Chondrocyte (in vitro differentiated cells): ENCODE results near the gene CTNNA1. TPM values are rescaled to one million over a fixed set of nuclear protein-coding genes. Genes with fewer than 3 reads are reported as not detected.
"Not testable (repeated sequence)": the region's sequence is repeated elsewhere in the genome, so short reads cannot be mapped to it uniquely, and the experiment has no call there.

ENCODE experiments used
- DNase-seq: peaks from one replicate; pipeline ENCODE4 v3.0.0; 2021; ENCODE audit warnings: mixed read lengths, low spot score
- H3K27ac Mint-ChIP-seq: one replicate; pipeline ENCODE4 v1.8.0; 2021; ENCODE audit warnings: mild to moderate bottlenecking, moderate library complexity, mixed read lengths; ENCODE audit not compliant: unreplicated experiment
- H3K27me3 Mint-ChIP-seq: 2 replicates; pipeline ENCODE4 v1.8.0; 2021; ENCODE audit warnings: low read depth, mixed read lengths
- H3K36me3 Mint-ChIP-seq: 2 replicates; pipeline ENCODE4 v1.8.0; 2021; ENCODE audit warnings: low read depth, mixed read lengths
- H3K4me1 Mint-ChIP-seq: 2 replicates; pipeline ENCODE4 v1.8.0; 2021; ENCODE audit warnings: low read depth, mild to moderate bottlenecking, mixed read lengths
- H3K4me3 Mint-ChIP-seq: one replicate; pipeline ENCODE4 v1.8.0; 2021; ENCODE audit warnings: mild to moderate bottlenecking, moderate library complexity, mixed read lengths; ENCODE audit not compliant: unreplicated experiment
- H3K9me3 Mint-ChIP-seq: 2 replicates; pipeline ENCODE4 v1.8.0; 2021; ENCODE audit warnings: low read depth, mixed read lengths
- total RNA-seq: library from RNA; stranded (reverse); gene quantifications from 3 replicates; pipeline ENCODE4 v1.2.1, GENCODE V29; 2021
- TF ChIP-seq, protein P1 (sequence below): fragments of 200-600 bp; sonication (generic); IDR thresholded peaks from 2 replicates; pipeline ENCODE4 v1.5.0; 2021; ENCODE audit warnings: antibody characterized with exemption, mild to moderate bottlenecking, moderate library complexity

The CTNNA1 gene
- total RNA-seq, 1 donor from 2014 or later: 397 TPM

DNA sequence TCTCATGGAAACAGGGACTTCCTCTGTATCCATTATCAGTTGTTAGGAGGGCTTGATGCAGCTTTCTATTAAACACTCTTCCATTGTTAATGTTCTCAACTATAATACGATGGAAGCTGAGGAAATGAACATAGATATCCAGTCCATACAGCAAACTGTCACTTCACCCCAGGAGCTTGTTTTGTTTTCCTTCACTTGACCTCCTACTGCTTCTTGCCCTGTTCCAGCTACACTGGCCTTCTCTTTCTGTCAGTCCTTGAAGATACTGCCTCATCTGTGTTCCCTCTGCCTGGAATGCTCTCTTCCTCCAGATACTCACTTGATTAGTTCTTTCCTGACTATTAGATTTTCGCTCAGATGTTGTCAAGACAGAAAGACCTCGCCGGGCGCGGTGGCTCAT lies 17.1 kb downstream of the CTNNA1 start:
- peak overlapping the region; percentile 4 for H3K27ac Mint-ChIP-seq

DNA sequence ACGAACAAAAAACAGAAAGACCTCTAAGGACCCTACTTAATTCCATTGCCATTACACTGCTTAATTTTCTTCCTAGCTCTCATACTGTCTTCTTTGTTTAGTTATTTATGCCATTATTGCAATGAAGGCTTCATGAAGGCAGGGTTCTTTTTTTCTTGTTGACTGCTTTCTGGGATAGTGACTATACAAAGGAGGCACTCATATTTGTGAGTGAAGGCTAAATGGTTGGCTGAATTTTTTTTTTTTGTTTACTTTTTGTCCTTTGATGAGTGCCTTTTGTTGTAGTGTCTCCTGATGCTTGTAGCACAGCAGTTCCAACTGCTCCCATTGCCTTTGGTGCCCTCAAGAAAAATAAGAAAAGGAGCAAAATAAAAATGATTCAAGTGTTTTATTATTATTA lies 17.8 kb downstream of the CTNNA1 start:
- Mint-ChIP-seq H3K4me1 (peaks cover 64% of the 10 kb centered on the region), H3K27me3 (no peaks in the 10 kb centered on the region), H3K27ac (no peak overlapping the region), H3K9me3 (no peaks in the 10 kb centered on the region), H3K4me3 (no peak overlapping the region), H3K36me3 (no peaks in the 10 kb centered on the region)
- no peak for DNase-seq
- TF ChIP-seq, protein P1, sequence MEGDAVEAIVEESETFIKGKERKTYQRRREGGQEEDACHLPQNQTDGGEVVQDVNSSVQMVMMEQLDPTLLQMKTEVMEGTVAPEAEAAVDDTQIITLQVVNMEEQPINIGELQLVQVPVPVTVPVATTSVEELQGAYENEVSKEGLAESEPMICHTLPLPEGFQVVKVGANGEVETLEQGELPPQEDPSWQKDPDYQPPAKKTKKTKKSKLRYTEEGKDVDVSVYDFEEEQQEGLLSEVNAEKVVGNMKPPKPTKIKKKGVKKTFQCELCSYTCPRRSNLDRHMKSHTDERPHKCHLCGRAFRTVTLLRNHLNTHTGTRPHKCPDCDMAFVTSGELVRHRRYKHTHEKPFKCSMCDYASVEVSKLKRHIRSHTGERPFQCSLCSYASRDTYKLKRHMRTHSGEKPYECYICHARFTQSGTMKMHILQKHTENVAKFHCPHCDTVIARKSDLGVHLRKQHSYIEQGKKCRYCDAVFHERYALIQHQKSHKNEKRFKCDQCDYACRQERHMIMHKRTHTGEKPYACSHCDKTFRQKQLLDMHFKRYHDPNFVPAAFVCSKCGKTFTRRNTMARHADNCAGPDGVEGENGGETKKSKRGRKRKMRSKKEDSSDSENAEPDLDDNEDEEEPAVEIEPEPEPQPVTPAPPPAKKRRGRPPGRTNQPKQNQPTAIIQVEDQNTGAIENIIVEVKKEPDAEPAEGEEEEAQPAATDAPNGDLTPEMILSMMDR: no peak

More for the DNA sequence above, 17.1 kb downstream of the CTNNA1 start:
- H3K27me3 Mint-ChIP-seq: no peaks in the 10 kb centered on the region
- no peak for DNase-seq
- H3K4me3 Mint-ChIP-seq: no peak overlapping the region
- no peaks in the 10 kb centered on the region for H3K36me3 Mint-ChIP-seq
- peaks cover 65% of the 10 kb centered on the region for H3K4me1 Mint-ChIP-seq
- no peaks in the 10 kb centered on the region for H3K9me3 Mint-ChIP-seq
- TF ChIP-seq, protein P1: no peak

DNA sequence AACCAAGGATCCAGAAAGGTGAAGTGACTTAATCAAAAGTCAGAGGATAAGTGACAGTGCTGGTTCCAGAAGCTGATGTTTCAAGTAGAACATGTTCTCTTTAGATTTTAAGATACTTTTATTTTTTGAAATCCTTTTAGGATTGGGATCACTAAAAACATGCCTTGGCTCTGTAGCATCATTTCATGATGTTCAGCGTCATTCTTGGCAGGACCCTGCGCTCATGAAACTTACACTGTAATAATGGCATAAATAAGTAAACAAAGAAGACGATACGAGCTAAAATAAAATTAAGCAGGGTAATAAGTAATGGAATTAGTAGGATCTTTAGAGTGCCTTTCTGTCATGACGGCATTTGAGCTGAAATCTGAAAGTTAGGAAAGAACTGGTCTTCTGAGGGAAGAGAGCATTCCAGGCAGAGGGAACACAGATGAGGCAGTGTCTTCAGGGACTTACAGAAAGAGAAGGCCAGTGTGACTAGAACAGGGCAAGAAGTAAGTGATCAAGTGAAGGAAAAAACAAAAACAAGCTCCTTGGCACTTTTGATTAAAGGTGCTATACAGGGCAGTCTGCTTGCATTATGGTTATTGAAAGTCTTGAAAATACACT lies 19.9 kb downstream of the CTNNA1 start:
- peaks cover 2% of the 10 kb centered on the region for H3K36me3 Mint-ChIP-seq
- peak overlapping the region; percentile 18 for H3K27ac Mint-ChIP-seq
- DNase-seq: no peak
- TF ChIP-seq, protein P1: no peak
- no peaks in the 10 kb centered on the region for H3K9me3 Mint-ChIP-seq
- H3K4me1 Mint-ChIP-seq: peaks cover 46% of the 10 kb centered on the region
- no peaks in the 10 kb centered on the region for H3K27me3 Mint-ChIP-seq
- no peak overlapping the region for H3K4me3 Mint-ChIP-seq

DNA sequence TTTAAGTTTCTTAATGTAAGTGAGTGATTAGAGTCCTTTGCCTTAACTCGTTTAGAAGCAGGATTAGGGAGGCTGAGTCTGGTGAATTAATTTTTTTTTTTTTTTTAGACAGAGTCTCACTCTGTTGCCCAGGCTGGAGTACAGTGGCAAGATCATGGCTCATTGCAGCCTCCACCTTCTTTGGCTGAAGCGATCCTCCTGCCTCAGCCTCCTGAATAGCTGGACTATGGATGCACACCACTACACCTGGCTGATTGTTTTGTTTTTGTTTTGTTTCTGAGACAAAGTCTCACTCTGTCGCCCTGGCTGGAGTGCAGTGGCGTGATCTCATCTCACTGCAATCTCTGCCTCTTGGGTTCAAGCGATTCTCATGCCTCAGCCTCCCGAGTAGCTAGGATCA lies 20.4 kb downstream of the CTNNA1 start:
- peak overlapping the region; percentile 18 for H3K27ac Mint-ChIP-seq

DNA sequence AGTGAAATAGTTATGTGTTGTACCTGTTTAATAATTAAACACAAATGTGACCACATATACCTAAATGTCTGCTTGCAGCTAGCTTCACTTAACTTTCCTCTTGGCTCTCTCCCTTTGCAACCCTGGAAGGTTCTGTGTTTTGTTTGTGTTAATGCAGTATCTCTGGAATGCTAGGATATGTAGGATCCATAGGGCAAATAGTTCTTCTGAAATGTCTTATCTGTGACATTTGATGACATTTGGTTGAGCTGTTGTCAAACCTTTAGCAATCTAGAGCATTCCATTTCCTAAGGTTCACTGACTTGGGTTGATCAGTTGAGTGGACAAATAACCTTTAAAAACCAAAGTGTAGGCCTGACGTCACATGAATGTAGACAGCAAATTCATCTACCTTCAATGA lies 21.8 kb downstream of the CTNNA1 start:
- peaks cover 40% of the 10 kb centered on the region for H3K4me1 Mint-ChIP-seq
- H3K9me3 Mint-ChIP-seq: no peaks in the 10 kb centered on the region
- no peak overlapping the region for H3K4me3 Mint-ChIP-seq
- H3K36me3 Mint-ChIP-seq: peaks cover 8% of the 10 kb centered on the region
- no peaks in the 10 kb centered on the region for H3K27me3 Mint-ChIP-seq
- no peak for DNase-seq
- no peak overlapping the region for H3K27ac Mint-ChIP-seq
- TF ChIP-seq, protein P1: no peak

More for the DNA sequence above, 20.4 kb downstream of the CTNNA1 start:
- H3K36me3 Mint-ChIP-seq, H3K4me3 Mint-ChIP-seq, DNase-seq, H3K9me3 Mint-ChIP-seq, H3K27me3 Mint-ChIP-seq: not testable (repeated sequence)
- H3K4me1 Mint-ChIP-seq: peaks cover 46% of the 10 kb centered on the region

DNA sequence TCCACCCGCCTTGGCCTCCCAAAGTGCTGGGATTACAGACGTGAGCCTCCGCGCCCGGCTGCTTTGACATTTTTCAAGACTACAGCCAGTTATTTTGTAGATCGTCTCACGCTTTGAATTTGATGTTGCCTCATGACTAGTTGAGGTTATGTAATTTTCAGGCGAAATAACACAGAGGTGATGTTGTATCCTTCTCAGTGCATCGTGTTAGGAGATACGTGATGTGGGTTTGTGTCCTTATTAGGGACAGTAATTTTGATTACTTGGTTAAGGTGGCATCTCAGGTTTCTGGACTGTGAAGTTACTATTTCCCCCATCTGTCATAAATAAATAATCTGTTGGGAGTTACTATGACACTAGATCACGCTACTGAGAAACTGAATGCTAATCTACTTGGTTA lies 25.0 kb downstream of the CTNNA1 start:
- DNase-seq: no peak
- TF ChIP-seq, protein P1: no peak
- Mint-ChIP-seq H3K9me3 (no peaks in the 10 kb centered on the region), H3K36me3 (peaks cover 15% of the 10 kb centered on the region), H3K27ac (no peak overlapping the region), H3K4me1 (peaks cover 24% of the 10 kb centered on the region), H3K4me3 (no peak overlapping the region), H3K27me3 (no peaks in the 10 kb centered on the region)
